Activated CD4-positive, alpha-beta T cell treated with anti-CD3 and anti-CD28 coated beads, Interleukin-10, Interleukin-2, amounts not matched to agents 100 ng/mL and 50 ng/mL, durations not matched to agents 16 hours and 8 hours (primary cell): ENCODE data around the gene PLEKHG4.

Experiments used
- DNase-seq: peaks from one replicate; pipeline ENCODE4 v3.0.0-alpha.2; 2020

PLEKHG4 gene, protein sequence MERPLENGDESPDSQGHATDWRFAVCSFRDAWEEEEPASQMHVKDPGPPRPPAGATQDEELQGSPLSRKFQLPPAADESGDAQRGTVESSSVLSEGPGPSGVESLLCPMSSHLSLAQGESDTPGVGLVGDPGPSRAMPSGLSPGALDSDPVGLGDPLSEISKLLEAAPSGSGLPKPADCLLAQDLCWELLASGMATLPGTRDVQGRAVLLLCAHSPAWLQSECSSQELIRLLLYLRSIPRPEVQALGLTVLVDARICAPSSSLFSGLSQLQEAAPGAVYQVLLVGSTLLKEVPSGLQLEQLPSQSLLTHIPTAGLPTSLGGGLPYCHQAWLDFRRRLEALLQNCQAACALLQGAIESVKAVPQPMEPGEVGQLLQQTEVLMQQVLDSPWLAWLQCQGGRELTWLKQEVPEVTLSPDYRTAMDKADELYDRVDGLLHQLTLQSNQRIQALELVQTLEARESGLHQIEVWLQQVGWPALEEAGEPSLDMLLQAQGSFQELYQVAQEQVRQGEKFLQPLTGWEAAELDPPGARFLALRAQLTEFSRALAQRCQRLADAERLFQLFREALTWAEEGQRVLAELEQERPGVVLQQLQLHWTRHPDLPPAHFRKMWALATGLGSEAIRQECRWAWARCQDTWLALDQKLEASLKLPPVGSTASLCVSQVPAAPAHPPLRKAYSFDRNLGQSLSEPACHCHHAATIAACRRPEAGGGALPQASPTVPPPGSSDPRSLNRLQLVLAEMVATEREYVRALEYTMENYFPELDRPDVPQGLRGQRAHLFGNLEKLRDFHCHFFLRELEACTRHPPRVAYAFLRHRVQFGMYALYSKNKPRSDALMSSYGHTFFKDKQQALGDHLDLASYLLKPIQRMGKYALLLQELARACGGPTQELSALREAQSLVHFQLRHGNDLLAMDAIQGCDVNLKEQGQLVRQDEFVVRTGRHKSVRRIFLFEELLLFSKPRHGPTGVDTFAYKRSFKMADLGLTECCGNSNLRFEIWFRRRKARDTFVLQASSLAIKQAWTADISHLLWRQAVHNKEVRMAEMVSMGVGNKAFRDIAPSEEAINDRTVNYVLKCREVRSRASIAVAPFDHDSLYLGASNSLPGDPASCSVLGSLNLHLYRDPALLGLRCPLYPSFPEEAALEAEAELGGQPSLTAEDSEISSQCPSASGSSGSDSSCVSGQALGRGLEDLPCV

DNA sequence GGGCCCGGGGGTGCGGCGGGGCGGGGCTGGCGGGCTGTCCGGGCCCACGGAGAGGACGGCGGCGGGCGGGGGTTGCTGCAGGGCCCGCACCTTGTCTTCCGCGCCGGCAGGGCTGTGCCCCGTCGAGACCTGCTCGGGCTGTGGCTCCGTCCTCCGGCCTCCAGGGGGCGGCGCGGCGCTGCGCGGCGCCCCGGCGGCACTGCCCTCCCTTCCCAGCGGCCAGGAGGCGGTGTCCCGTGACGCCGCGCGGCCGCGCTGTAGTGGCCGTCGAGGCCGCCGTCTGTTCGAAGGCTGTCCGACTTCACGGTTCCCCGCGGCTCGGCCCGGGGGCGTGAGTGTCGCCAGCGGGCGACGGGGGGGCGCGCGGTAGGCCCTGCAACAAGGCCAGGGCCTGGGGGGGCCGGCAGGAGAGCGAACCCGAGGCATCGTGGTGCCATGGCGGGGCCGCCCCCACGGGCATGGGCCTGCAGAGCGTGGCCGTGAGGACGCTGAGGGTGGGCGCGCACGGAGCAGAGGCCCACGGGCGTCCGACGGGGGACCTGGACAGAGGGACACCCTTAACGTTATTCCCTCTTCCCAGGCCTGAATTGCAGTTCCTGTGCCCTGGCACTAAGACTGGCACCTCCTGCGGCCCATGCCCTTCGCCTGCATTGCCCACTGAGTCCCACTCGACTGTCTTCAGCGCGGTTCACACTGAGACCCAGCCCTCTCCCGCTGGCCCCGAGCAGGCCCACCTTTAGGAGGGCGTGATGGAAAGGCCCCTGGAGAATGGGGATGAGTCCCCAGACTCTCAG is at the start of gene PLEKHG4:
Gene PLEKHG4 (plus strand): TSS at position 237 of the 794 bp plus-strand sequence. CDS start 513 bp downstream, at position 750.
- DNase-seq: peak; percentile 92

DNA sequence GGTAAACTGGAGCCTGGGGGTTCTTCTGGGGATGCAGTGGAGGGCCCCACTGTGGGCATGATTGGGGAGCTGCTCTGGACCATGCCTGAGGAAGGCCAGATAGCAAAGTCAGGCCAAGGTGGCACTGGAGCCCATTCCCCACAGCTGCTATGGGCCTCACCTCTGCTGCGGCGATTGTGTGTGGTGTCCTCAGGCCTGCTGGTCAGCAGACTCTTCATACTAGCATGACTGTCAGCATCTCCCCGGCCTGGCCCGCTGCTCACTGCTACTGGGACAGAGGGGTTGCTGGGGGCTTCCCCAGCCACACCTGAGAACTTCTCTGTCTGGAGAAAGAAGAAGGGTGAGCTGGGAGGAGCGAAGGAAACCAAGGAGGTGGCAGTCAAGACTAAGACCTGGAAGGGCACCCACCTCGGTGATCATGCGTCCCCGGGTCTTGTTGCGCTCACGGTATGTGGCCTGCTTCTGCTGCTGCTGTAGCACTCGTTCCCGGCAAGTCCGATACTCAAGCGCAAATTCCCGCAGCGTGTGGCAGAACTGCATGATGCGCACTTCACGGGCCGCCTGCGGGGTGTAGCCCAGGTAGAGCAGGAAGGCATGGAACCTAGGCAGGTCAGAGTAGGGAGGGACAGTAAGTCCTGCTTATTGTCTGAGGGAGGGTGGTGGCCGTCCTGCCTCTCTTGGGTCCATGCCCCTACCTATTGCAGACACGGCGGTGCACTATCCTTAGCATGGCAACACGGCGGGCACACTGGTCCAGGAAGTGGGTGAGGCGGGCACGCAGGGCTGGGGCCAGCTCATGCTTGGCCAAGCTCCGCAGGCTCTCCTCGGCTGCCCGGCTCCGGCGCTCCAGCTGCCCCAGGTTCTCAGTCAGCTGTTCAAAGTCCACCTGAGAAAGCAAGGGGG is 49.2 kb upstream of the PLEKHG4 start:
- DNase-seq: no peak

DNA sequence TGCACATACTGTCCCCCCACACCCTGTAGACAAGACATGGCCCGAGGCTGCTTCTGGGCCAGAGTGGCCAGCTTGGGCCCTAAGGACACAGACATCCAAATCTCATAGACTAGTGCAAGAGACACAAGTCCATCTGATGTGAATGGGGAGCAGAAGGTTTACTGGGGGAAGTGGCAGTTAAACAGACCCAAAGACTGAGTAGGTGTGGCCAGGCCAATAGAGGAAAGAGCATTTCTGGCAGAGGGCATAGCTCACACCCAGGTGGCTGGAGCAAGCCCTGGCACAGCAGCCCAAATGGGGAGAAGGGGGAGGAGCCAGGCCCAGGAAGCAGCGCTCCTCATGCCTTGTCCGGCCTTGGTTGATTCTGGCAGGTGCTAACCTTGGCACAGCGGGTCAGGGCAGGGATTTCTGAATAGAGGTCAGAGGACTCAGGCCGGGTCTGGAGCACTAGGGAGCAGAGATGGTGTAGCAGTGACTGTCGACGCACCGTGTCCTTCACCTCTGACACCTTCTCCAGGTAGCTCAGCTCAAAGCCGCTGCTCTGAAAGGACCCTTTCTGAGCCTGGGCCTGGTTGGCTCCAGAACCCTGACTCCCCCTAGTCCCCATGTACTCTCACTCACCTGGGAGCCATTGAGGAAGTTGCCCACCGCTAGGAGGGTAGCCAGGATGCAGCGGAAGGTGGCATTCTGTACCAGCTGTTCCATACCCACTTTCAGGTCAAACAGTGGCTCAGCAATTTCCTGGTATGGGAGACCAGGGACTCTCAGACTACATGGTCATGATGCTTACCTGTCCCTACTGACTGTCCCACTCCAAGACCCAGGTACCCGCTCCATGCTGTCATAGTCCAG is 48.3 kb upstream of the PLEKHG4 start:
- no peak for DNase-seq

DNA sequence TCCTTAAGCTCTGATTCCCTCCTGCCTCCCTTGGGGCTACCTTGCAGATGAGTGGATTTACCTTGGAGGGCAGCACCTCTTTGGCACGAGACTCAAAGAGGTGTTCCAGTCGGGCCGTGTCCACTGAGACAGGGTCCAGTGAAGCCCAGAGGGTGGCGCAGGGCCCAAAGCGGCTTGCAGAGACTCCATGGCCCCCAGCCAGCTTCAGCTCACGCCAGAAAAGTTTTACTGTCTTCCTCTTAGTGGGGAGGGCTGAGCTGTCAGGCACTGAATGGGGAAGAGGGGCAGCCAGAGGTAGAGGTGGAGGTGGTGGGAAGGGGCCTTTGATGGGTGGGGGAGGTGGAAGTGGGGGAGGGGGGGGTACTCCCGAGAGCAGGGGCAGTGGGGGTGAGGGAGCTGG is 45.7 kb upstream of the PLEKHG4 start:
- no peak for DNase-seq

DNA sequence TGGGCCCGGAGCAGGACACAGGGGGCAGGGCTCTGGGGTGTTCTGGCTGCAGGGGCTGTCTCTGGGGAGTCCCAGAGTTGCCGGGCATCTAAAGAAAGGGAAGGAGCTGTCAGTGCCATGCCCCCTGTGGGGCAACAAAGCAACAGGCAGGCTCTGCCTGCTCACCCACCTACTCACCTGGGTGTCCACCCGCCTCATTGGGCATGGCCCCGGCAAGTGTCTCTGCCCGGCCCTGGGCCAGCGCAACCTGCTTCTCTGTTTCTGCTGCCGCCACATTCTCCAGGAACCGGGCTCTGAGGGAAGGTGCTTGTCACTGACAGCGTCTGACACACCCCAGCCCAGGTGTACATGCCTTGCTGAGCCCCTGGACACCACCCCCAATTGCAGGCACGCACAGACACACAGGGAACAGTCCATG is 45.1 kb upstream of the PLEKHG4 start:
- no peak for DNase-seq

DNA sequence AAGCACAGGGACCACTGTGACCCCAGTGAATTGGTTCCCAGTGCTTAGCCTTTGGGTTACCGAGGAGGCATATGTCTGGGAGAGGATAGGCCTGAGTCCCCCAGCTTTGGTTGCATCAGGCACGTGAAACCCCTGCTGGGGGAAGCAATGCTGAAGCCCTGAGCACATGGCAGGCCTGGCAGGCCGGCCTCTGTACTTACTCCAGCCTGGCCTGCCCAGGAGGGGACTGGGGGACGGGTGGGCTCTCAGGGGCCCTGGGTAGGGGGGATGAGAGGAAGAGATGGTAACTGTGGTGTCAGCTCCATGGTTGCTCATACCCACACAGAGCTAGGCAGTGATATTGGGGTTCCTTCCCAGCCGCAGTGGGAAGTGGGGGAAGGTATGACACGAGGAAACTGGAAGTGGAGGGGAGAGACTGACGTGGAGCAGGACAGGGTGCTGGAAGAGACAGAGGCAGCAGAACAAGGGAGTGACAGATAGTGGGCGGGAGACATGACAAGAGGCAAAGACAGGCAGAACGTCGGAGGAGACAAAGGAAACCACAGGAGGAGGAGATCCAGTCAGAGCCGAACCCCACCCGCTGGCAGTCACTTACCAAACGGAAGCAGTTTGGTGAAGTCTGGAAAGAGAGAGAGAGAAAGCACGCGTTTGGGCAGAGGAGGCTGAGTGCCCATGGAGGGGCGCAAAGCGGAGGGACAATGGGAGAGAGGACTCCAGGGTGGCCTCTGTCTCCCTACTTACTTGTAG is 43.3 kb upstream of the PLEKHG4 start:
- peak; percentile 77 for DNase-seq

DNA sequence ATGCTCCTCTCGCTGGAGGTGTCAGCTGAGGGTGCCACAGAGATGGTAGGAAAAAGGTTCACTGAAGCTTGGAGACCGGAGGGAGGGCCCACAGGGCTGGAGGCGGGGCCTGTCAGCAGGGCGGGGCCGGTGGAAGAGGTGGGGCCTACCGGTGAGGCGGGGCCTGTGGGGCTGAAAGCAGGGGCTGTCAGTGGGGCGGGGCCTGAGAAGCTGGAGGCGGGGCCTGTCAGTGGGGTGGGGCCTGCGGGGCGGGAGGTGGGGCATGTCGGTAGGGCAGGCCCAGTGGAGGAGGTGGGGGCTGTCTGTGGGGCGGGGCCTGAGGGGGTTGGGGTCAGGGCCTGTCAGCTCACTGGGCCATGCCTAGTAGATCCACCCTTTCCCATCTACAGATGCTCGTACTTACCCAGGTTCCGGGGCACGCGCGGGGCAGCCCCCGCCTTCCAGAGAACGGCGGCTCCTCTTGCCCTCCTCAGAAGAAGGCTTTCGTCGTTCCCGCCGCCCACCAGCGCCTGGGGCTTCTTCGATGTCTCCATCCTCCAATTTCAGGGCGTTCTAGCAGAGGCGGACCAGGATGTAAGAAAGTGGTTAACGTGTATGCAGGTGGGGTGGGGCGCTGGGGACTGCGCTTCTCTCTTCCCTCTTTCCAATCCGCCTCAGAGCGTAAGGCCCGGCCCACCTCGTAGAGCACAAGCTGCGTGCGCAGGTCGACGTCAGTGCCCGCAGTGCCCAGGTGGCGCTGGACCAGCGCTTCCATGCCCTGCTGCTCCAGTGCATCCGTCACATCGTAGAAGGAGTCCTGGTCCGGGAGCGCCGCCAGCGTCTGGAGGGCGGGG is 42.6 kb upstream of the PLEKHG4 start:
- peak; percentile 90 for DNase-seq

DNA sequence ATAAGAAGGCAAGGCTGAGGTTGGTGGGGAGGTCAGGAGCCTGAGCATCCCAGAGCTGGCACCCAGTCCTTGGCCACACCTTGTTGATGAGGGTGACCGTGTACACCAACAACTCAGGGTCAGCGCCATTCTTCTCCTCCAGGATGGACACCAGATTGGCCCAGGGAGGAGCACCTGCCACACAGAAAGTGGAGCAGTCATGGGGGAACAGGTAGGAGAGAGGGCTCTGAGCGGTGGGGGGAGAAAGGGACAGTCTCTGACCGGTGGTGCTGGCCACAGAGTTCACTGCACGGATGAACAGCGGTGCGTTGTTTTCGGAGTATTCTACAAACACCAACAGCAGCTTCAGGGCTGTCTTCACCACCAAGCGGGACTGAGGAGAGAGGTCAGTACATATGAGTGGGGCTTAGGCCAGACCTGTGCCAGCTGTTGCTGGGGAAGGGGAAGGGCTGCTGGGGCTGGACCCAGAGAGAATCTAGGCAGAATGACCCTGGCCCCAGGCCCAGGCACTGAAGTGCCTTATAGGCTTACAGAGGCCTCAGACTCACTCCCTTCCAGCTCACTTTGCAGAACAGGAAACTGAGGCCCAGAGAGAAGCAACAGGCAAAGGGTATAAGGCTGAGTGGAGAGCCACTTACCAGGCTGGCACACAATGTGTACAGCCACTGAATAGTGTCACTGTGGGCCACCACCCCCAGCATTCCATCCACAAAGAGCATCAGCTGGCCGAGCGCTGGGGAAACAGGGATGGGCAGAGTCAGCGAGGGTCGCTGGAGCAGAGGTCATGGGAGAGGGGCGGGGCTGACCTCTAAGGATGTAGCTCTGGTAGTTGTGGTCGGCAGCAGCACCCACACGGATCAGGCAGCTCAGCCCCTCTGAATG is 41.7 kb upstream of the PLEKHG4 start:
- DNase-seq: no peak

DNA sequence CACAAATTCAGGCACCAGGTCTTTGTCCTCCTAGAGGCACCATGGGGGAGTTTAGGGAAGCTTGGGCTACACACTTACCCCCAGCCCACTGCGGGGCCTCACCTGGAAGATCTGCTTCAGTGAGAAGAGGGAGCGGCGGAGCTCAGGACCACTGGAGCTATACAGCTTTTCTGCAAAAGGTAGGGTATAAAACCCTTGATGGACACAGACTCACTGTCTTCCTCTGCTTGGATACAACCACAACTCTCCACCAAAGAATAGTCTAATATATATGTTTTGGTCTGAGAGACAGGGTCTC is 41.1 kb upstream of the PLEKHG4 start:
- no peak for DNase-seq

DNA sequence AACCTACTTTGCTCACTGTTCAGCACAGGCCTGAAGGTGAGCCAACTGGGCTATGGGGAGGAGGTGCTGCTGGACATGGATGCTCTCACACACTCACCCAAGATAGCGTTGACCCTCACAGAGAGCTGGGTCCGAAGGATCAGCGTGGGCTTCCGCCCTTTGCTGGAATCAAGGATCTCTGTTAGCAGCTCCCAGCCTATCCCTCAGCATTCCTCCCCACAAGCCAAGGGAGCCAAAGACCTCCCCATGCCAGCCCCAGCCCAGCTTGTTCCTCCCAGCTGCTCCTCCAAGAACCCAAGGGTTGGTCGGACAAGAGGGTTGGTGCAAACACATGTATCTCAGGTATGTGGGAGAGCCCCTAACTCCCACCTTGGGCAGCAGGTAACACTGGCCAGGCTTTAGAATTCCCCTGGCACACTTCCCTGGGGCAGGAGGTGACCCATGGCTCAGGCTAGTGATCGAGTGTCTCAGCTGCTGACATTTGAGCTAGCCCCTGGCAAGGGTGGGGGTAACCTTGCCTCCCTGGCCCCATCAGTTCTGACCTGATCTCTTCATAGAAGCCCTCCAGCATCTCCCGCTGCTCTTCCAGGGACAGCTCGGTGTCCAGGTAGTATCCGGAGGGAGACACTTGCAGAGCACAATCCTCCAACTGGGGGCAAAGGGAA is 40.4 kb upstream of the PLEKHG4 start:
- DNase-seq: no peak

DNA sequence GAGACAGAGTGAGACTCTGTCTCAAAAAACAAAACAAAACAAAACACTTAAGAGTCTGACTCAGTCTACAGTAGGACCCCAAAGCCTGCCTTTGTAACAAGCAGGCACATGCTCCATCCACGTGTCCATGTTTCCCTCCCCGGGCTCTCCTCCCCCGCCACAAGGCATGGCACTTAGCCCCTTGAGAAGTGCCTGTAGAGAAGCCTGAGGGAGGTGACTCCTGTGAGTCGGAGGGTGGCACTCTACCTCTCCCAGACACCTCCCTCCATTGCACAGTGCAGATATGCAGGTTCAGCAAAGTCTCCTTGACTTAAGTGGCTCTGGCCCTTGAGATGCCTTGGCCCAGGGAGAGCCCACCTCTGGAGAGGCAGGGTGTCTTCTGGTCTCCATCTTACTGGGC is 38.8 kb upstream of the PLEKHG4 start:
- no peak for DNase-seq

DNA sequence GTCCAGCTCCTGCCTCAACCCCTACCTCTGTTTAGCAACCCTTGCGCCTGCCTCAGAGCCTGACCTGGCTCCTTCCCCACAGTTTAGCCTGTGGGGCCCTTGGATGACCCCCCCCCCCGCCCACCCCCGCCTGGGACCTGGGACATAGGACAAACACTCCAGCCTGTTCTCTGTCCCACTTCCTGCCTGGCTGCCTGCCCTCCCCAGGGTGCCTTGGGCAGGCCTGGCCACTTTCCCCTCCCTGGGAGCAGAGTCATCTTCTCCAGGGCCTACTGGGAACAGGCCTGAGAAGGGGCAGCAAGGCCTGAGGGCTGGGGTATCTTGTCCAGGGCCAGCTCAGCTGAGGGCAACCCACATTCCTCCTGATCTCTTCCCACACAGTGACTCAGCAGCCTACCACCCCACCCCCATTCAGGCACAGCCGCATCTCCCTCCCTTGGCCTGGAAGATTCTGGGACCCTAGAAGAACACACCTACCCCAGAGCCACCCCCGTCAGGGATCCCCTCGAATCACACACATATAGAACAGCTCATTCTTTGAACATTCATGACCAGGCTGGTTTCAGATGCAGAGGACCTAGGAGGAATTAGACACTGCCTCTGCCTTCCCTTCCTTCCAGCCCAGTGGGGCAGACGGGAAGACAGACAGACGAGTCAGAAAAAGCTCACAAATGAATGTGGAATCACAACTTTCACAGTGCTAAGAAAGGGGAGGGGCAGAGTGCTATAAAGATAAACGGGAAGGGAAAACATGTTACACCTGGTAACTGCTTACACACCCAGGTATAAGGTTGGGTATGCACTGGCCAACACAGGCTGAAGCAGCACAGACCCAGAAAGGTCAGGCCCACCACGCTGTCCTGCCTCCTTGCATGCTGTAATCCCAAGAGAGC is 38.1 kb upstream of the PLEKHG4 start:
- DNase-seq: no peak

DNA sequence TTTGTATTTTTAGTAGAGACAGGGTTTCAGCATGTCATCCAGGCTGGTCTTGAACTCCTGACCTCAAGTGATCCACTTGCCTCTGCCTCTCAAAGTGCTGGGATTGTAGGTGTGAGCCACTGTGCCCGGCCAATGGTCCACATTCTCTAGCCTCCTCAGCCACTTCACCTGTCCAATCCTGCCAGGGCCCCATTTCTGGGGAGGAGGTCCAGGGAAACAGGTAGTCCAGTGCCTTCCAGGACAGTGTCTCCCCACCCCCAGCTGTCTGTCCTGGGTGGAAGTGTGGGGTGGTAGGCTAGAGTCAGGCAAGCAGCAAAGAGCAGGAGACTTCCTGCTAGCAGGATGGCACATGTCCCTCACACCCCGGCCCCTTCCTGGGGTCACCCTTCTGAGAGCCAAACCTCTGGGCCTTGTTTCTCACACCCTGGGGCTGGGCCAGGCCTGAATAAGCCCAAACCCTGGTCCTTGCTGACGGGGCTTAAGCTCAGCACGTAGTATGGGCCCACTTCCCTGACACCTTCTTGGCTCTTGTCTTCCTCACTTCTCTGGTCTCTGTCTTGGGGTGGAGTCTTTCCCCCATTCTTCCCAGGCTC is 37.1 kb upstream of the PLEKHG4 start:
- DNase-seq: no peak

DNA sequence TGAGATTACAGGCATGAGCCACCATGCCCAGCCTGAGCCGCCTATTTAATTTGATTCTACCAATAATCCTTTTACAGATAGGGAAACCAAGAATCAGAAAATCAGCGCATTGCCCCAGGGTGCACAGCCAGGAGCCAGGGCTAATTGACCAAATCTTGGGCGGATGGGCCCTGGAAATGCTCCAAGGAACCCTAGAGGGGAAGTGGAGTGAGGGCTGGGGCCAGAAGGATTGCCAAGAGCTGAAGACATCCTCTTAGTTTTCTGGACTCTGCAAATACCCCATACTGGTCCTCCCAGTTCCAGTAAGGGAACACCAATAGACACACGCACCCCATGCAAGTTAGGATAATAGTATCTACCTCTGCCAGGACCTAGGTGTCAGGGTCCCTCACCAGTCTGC is 35.9 kb upstream of the PLEKHG4 start:
- no peak for DNase-seq

DNA sequence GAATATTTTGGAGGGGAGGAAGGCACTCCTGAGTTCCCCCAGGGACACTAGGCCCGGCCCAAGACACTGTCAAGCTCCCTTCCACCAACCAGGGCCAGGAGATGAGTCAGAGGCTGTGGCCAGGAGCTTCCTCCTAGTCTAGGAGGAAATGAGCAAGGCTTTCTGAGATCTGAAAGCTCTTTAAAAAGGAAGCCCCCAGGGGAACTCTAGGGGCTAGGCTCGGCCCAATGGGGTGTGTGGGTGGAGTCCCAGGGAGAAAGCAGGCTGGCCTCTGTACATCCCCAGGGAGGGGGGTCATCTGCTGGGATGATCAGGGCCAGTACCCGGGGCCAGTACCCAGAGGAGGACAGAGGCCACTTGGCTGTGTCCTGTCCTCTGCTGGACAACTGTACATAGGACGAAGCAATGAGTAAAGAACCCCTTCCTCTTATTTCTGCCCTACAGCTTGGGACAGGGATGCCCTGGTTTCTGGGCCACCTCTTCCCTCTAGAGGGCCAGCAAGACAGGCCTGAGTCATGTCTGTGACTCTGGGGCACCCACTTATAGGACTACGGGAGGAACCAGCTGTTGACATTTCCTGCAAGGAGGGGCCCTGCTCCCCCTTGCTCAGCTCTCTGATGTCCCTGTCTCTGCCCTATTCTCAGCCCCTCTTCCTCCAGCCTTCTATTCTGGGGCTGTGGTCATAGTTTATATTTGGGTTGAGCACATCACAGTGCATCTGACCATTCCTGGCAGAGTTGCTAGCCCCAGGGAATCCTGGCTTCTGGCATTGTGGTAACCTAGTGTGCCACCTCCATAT is 34.7 kb upstream of the PLEKHG4 start:
- peak; percentile 94 for DNase-seq
